GM23338 (cell line): Measurements from ENCODE around the gene MCFD2. TPM values are rescaled to one million over a fixed set of nuclear protein-coding genes. Genes with fewer than 3 reads are reported as not detected.

ENCODE experiments used
- ATAC-seq: fragments of 200-7000 bp; cut with Tn5 transposase; 3 replicates; pipeline ENCODE4 v1.9.1; 2020
- DNase-seq: peaks from one replicate; pipeline ENCODE4 v3.0.0-alpha.2; 2015; ENCODE audit warnings: low spot score
- H2AFZ ChIP-seq: fragments of 200-600 bp; sonication (generic); 2 replicates; pipeline ENCODE4 v1.8.0; 2016; ENCODE audit warnings: antibody characterized with exemption, mild to moderate bottlenecking, moderate library complexity
- H3F3A ChIP-seq: fragments of 200-600 bp; sonication (generic); replicated peaks from 2 replicates; pipeline ENCODE4 v1.8.0; 2017; ENCODE audit warnings: antibody characterized with exemption, mixed run types, low read depth
- H3K27ac ChIP-seq: fragments of 200-600 bp; sonication (generic); 2 replicates; pipeline ENCODE4 v1.6.1; 2016; ENCODE audit warnings: low read depth
- H3K27me3 ChIP-seq: fragments of 200-600 bp; sonication (generic); 2 replicates; pipeline ENCODE4 v1.8.0; 2016; ENCODE audit warnings: mild to moderate bottlenecking, mixed run types, moderate library complexity; ENCODE audit not compliant: insufficient read depth
- H3K36me3 ChIP-seq: fragments of 200-600 bp; sonication (generic); 2 replicates; pipeline ENCODE4 v1.8.0; 2016; ENCODE audit warnings: mild to moderate bottlenecking; ENCODE audit not compliant: insufficient read depth
- H3K4me1 ChIP-seq: fragments of 200-600 bp; sonication (generic); 2 replicates; pipeline ENCODE4 v1.8.0; 2016; ENCODE audit warnings: mild to moderate bottlenecking, moderate library complexity; ENCODE audit not compliant: insufficient read depth
- H3K4me2 ChIP-seq: fragments of 200-600 bp; sonication (generic); 2 replicates; pipeline ENCODE4 v1.7.1; 2017; ENCODE audit warnings: mixed run types
- H3K4me3 ChIP-seq: fragments of 200-600 bp; sonication (generic); 2 replicates; pipeline ENCODE4 v1.6.1; 2016; ENCODE audit warnings: mixed run types
- H3K79me2 ChIP-seq: fragments of 200-600 bp; sonication (generic); replicated peaks from 2 replicates; pipeline ENCODE4 v1.8.0; 2017; ENCODE audit warnings: mild to moderate bottlenecking; ENCODE audit not compliant: insufficient read depth
- H3K9me2 ChIP-seq: fragments of 200-600 bp; sonication (generic); 2 replicates; pipeline ENCODE4 v1.8.0; 2017; ENCODE audit not compliant: insufficient read depth
- H4K20me1 ChIP-seq: fragments of 200-600 bp; sonication (generic); replicated peaks from 2 replicates; pipeline ENCODE4 v1.8.0; 2017; ENCODE audit warnings: mild to moderate bottlenecking; ENCODE audit not compliant: insufficient read depth
- H3K27ac Mint-ChIP-seq: 2 replicates; pipeline ENCODE4 v1.8.0; 2020; ENCODE audit warnings: inconsistent platforms, mild to moderate bottlenecking, moderate library complexity, mixed read lengths
- H3K27me3 Mint-ChIP-seq: 3 replicates; pipeline ENCODE4 v1.8.0; 2022; ENCODE audit warnings: low read depth, mild to moderate bottlenecking, moderate library complexity, mixed read lengths, inconsistent platforms; ENCODE audit not compliant: insufficient read depth, poor library complexity
- H3K36me3 Mint-ChIP-seq: 3 replicates; pipeline ENCODE4 v1.8.0; 2021; ENCODE audit warnings: low read depth, mild to moderate bottlenecking, inconsistent platforms, moderate library complexity, mixed read lengths
- H3K4me1 Mint-ChIP-seq: 3 replicates; pipeline ENCODE4 v1.8.0; 2020; ENCODE audit warnings: mild to moderate bottlenecking, inconsistent platforms, mixed read lengths
- H3K4me3 Mint-ChIP-seq: 3 replicates; pipeline ENCODE4 v1.8.0; 2021; ENCODE audit warnings: moderate library complexity, mild to moderate bottlenecking, inconsistent platforms, mixed read lengths
- H3K9me3 Mint-ChIP-seq: 3 replicates; pipeline ENCODE4 v1.8.0; 2020; ENCODE audit warnings: moderate library complexity, mild to moderate bottlenecking, inconsistent platforms, mixed read lengths
- CREB1 ChIP-seq: fragments of 250-450 bp; sonication (Bioruptor Pico); IDR thresholded peaks from 2 replicates; pipeline ENCODE4 v1.5.0; 2020; ENCODE audit warnings: low read depth, mild to moderate bottlenecking, moderate library complexity
- CTCF ChIP-seq, 2 experiments: fragments of 200-600 bp in 1 of 2; sonication (generic) in 1 of 2; conservative IDR thresholded peaks; 2 replicates each; pipeline versions ENCODE4 v1.5.1 to v1.6.1; 2016 to 2017; ENCODE audit warnings: antibody characterized with exemption in 2 of 2, low read depth in 2 of 2, mild to moderate bottlenecking in 2 of 2, moderate library complexity in 1 of 2
- EZH2phosphoT487 ChIP-seq: fragments of 200-600 bp; sonication (generic); IDR thresholded peaks from one replicate; pipeline ENCODE4 v1.8.1; 2018; ENCODE audit warnings: antibody characterized with exemption; ENCODE audit not compliant: unreplicated experiment
- JUNB ChIP-seq: IDR thresholded peaks from one replicate; pipeline ENCODE4 v1.6.1; 2016; ENCODE audit warnings: antibody characterized with exemption; ENCODE audit not compliant: unreplicated experiment
- REST ChIP-seq: IDR thresholded peaks from one replicate; pipeline ENCODE4 v1.6.1; 2018; ENCODE audit warnings: antibody characterized with exemption; ENCODE audit not compliant: unreplicated experiment
- STAT1 ChIP-seq: IDR thresholded peaks from one replicate; pipeline ENCODE4 v1.6.1; 2016; ENCODE audit warnings: antibody characterized with exemption; ENCODE audit not compliant: unreplicated experiment
- ZNF462 ChIP-seq: fragments of 250-450 bp; sonication (Bioruptor Pico); IDR thresholded peaks from 2 replicates; pipeline ENCODE4 v1.5.0; 2020; ENCODE audit warnings: mild to moderate bottlenecking, moderate library complexity
- polyA plus RNA-seq: library from polyadenylated mRNA; unstranded; fragments of >200 nt; fragmentation: Nextera tagmentation; extraction: Ambion mirVana; gene quantifications from 2 replicates; pipeline ENCODE4 v1.2.1, GENCODE V29; 2016
- total RNA-seq: library from RNA; depleted of rRNA; stranded (reverse); fragments of >200 nt; shearing (Covaris generic); gene quantifications from 2 replicates; pipeline ENCODE4 v1.2.3, GENCODE V29; 2014

Gene MCFD2
- total and polyA plus RNA-seq, 2 experiments from 2014 or later, result 55.1 to 91.9 TPM

- no peak for TF ChIP-seq REST
- no peak for TF ChIP-seq EZH2phosphoT487
- no peak for TF ChIP-seq CTCF (conservative IDR thresholded peaks at IDR 0.05; ENCODE audit: low read depth in 2 of 2)
- TF ChIP-seq JUNB, result no peak
- no peak for TF ChIP-seq CREB1 (CRISPR knock-in tag)
Observed at GRCh38 chr2:46922606-46923005, 7.0 kb upstream of the MCFD2 start (continued).

GRCh38 chr2:46921676-46922448, 6.3 kb upstream of the MCFD2 start:
- Histone ChIP-seq H3K9me2 (no peaks in the 10 kb centered on the region), H3K27me3 (no peaks in the 10 kb centered on the region), H4K20me1 (peaks cover 4% of the 10 kb centered on the region; the same call in 1 of the 2 replicates), H3K4me3 (no peak overlapping the region), H3K27ac (no peak overlapping the region), H3K79me2 (peaks cover 6% of the 10 kb centered on the region; the same call in 1 of the 2 replicates), H3K4me1 (peaks cover 8% of the 10 kb centered on the region), H3K4me2 (no peak overlapping the region), H3F3A (no peaks in the 10 kb centered on the region), H2AFZ (no peak overlapping the region), H3K36me3 (0 out of 2 replicates have a peak, but pooled peaks cover 5% of the 10 kb centered on the region)
- Mint-ChIP-seq H3K9me3 (peaks cover 10% of the 10 kb centered on the region), H3K4me3 (no peak overlapping the region), H3K36me3 (peaks cover 11% of the 10 kb centered on the region), H3K4me1 (peaks cover 16% of the 10 kb centered on the region), H3K27me3 (peaks cover 2% of the 10 kb centered on the region), H3K27ac (no peak overlapping the region)
- ATAC-seq (no peak), DNase-seq (no peak)
- TF ChIP-seq CTCF (conservative IDR thresholded peaks at IDR 0.05; ENCODE audit: low read depth in 2 of 2), result no peak
- TF ChIP-seq STAT1, result no peak
- TF ChIP-seq ZNF462 (CRISPR knock-in tag), result no peak
- TF ChIP-seq JUNB, result no peak
